Gastroesophageal sphincter (tissue), 4 donors: ENCODE data around the gene KRTAP5-3. TPM values are rescaled to one million over a fixed set of nuclear protein-coding genes. Genes with fewer than 3 reads are reported as not detected.
"Not testable (repeated sequence)": the region's sequence is repeated elsewhere in the genome, so short reads cannot be mapped to it uniquely, and the experiment has no call there.

ENCODE experiments used
- ATAC-seq: fragments of 150-250 bp; one replicate; pipeline ENCODE4 v1.9.1; 2016; ENCODE audit warnings: mild to moderate bottlenecking, moderate library complexity
- H3K27ac ChIP-seq, 4 donors: fragments of 200-600 bp; sonication (generic) in 3 of 4; 1 replicate in 3 of 4; 2 replicates in 1 of 4; pipeline ENCODE4 v1.5.1; 2016 to 2019
- H3K27me3 ChIP-seq: fragments of 200-600 bp; sonication (generic); one replicate; pipeline ENCODE4 v1.5.1; 2019
- H3K36me3 ChIP-seq, 2 donors: fragments of 200-600 bp; sonication (generic); one replicate each; pipeline ENCODE4 v1.5.1; 2019; ENCODE audit warnings: control low read depth in 1 of 2
- H3K4me1 ChIP-seq, 3 donors: fragments of 200-600 bp; sonication (generic); 1 replicate in 2 of 3; 2 replicates in 1 of 3; pipeline ENCODE4 v1.5.1; 2016 to 2019; ENCODE audit warnings: control low read depth in 2 of 3
- H3K4me3 ChIP-seq, 2 donors: fragments of 200-600 bp; sonication (generic); one replicate each; pipeline ENCODE4 v1.5.1; 2019; ENCODE audit warnings: mild to moderate bottlenecking in 1 of 2, moderate library complexity in 1 of 2
- H3K9me3 ChIP-seq, 3 donors: fragments of 200-600 bp; sonication (generic); one replicate each; pipeline ENCODE4 v1.5.1; 2017 to 2019; ENCODE audit warnings: control low read depth in 2 of 3
- EP300 ChIP-seq: sonication (generic); formaldehyde crosslinking; IDR thresholded peaks from one replicate; pipeline ENCODE4 v1.6.1; 2017; ENCODE audit warnings: antibody characterized with exemption, mild to moderate bottlenecking
- POLR2A ChIP-seq, 2 donors: fragments of 450-650 bp; IDR thresholded peaks; one replicate each; pipeline ENCODE4 v1.6.1; 2017; ENCODE audit warnings: antibody characterized with exemption in 2 of 2, mild to moderate bottlenecking in 2 of 2, moderate library complexity in 1 of 2
- POLR2AphosphoS5 ChIP-seq: sonication (generic); formaldehyde crosslinking; IDR thresholded peaks from one replicate; pipeline ENCODE4 v1.6.1; 2017; ENCODE audit warnings: antibody characterized with exemption
- WGBS, 2 donors: methylation state at CpG; one replicate each; pipeline ENCODE4 v1.1.5; 2018; ENCODE audit warnings: low coverage in 1 of 2; 5-methylcytosine and 5-hydroxymethylcytosine counted together
- total RNA-seq, 4 donors: library from RNA; depleted of rRNA; stranded (reverse); fragments of >200 nt; gene quantifications; one replicate each; pipeline ENCODE4 v1.1.0, GENCODE V29; 2016
- TF ChIP-seq, protein P1 (sequence below), 4 experiments: fragments of 200-600 bp in 2 of 4; fragments of 450-650 bp in 2 of 4; sonication (generic) in 1 of 4; IDR thresholded peaks; one replicate each; pipeline ENCODE4 v1.5.1; 2017 to 2019; ENCODE audit warnings: antibody characterized with exemption in 4 of 4, mild to moderate bottlenecking in 2 of 4, moderate library complexity in 2 of 4

KRTAP5-3 gene
- total RNA-seq, 4 donors from 2014 or later: not detected

DNA sequence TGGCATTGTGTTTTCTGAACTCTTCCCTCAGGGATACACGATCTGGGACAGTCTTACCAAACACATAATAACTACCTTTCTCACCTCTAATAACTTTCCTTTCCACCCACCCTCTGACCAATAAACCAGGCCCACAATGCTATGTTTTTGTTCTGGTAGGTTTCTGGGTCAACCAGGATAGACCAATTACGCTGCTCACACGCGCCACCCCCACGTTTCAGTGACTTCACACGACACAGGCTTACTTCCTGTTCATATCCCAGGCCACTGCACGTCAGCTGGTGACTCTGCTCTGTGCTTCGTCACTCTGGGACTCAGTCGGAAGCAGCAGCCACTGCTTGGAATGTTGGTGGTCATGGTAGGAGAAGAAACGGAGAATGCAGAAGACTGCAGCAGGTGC, 11.2 kb upstream of the KRTAP5-3 start:
- no peaks in the 10 kb centered on the region for H3K36me3 ChIP-seq
- H3K4me1 ChIP-seq: no peaks in the 10 kb centered on the region
- no peak overlapping the region for H3K27ac ChIP-seq
- H3K9me3 ChIP-seq: no peaks in the 10 kb centered on the region
- 34 to 60% methylated on average over 5 to 9 of the region's 10 CpGs for WGBS, 2 donors
- TF ChIP-seq POLR2AphosphoS5: no peak
- no peak for TF ChIP-seq POLR2A (IDR thresholded peaks at IDR 0.05)
- TF ChIP-seq, protein P1, sequence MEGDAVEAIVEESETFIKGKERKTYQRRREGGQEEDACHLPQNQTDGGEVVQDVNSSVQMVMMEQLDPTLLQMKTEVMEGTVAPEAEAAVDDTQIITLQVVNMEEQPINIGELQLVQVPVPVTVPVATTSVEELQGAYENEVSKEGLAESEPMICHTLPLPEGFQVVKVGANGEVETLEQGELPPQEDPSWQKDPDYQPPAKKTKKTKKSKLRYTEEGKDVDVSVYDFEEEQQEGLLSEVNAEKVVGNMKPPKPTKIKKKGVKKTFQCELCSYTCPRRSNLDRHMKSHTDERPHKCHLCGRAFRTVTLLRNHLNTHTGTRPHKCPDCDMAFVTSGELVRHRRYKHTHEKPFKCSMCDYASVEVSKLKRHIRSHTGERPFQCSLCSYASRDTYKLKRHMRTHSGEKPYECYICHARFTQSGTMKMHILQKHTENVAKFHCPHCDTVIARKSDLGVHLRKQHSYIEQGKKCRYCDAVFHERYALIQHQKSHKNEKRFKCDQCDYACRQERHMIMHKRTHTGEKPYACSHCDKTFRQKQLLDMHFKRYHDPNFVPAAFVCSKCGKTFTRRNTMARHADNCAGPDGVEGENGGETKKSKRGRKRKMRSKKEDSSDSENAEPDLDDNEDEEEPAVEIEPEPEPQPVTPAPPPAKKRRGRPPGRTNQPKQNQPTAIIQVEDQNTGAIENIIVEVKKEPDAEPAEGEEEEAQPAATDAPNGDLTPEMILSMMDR (IDR thresholded peaks at IDR 0.05): no peak
- TF ChIP-seq EP300: no peak
- no peak for ATAC-seq
- H3K27me3 ChIP-seq: peaks cover 72% of the 10 kb centered on the region
- H3K4me3 ChIP-seq: no peak overlapping the region

DNA sequence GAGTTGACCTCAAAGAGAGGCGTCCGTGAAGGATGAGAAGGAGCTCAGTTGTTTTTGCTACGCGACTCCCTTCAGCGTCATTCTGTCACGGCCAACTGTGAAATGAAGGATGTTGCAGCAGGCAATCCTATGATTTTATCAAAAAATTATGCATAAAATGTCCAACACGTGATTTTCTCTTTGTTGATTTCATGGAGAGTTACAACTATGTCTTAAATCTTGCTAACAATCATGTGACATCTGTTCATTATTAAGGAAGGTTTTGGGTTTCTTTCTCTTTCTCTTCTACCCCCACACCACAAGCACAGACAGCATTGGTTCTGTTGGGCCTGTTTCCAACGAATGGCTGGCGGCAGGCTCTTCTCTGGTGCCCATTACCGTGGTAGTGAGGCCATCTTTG, 10.0 kb upstream of the KRTAP5-3 start:
- H3K27me3 ChIP-seq: peaks cover 76% of the 10 kb centered on the region
- ATAC-seq: no peak
- H3K27ac ChIP-seq: no peak overlapping the region
- H3K9me3 ChIP-seq: no peaks in the 10 kb centered on the region
- TF ChIP-seq POLR2A (IDR thresholded peaks at IDR 0.05) (no peak), EP300 (no peak)
- no peaks in the 10 kb centered on the region for H3K4me1 ChIP-seq
- no peaks in the 10 kb centered on the region for H3K36me3 ChIP-seq
- WGBS, 2 donors: 66 to 67% methylated on average over 9 to 10 of the region's 10 CpGs
- no peak overlapping the region for H3K4me3 ChIP-seq

DNA sequence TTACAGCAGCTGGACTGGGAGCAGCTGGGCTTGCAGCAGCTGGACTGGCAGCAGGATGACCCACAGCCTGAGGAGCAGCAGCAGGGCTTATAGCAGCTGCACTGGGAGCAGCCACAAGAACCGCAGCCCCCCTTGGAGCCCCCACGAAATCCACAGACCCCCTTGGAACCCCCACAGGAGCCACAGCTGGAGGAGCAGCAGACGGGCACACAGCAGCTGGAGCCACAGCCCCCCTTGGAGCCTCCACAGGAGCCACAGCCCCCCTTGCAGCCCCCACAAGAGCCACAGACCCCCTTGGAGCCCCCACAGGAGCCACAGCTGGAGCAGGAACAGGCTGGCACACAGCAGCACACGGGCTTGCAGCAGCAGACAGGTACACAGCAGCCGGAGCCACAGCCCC, 362 bp downstream of the KRTAP5-3 start:
- H3K27me3 ChIP-seq: peaks cover 63% of the 10 kb centered on the region
- 40% methylated on average over 1 of the region's 5 CpGs; no CpG with 5 or more reads in 1 of the 2 donors for WGBS, 2 donors
- not testable (repeated sequence) for ATAC-seq, H3K4me1 ChIP-seq, H3K36me3 ChIP-seq, H3K4me3 ChIP-seq, H3K27ac ChIP-seq, H3K9me3 ChIP-seq

DNA sequence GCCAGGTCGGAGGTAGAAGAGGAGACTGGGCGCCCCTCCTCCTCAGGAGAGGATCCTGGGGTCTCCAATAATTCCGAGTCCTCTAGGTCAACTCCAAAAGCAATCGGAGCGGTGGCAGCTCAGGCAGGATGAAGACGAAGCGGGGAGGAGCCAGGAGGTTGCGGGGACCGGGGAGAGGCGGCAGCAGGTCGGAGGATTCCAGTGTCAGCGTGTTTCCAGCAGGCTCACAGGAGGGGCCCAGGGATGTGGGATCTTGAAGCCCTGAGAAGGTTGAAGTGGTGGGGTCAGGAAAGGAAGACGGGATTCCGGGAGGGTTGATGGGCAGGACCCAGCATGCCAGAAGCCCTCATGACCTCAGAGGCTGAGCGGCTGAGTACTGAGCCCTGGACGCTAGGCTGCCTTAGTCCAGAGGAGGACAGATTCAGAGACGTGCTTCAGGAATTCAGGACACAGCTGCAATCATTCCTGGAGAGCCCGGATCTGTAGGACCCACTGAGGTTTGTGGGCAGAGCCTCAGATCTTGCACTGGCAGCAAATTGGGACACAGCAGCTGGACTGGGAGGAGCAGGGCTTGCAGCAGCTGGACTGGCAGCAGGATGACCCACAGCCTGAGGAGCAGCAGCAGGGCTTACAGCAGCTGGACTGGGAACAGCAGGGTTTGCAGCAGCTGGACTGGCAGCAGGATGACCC, 962 bp downstream of the KRTAP5-3 start:
- H3K27ac ChIP-seq, H3K36me3 ChIP-seq, H3K9me3 ChIP-seq, H3K4me3 ChIP-seq, H3K4me1 ChIP-seq, ATAC-seq: not testable (repeated sequence)
- peaks cover 63% of the 10 kb centered on the region for H3K27me3 ChIP-seq
- 23 to 30% methylated on average over 6 to 15 of the region's 18 CpGs for WGBS, 2 donors

DNA sequence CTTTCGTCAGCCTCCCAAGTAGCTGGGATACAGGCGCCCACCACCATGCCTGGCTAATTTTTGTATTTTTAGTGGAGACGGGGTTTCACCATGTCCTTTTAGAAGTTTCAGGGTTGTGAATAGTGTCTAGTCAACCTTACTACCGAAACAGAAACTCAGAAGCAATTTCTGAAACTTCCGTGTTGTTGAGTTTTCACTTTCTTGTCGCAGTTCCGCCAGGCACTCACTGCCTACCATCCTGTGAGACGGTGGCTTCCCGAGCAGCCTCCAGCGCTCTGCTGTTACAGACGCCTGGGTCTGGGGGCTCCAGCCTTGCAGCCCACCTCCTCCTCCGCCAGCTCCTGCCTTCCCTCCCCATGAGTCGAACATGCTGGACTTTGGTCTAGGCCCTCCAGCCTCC, 2.3 kb downstream of the KRTAP5-3 start:
- H3K4me1 ChIP-seq, H3K36me3 ChIP-seq, H3K27ac ChIP-seq, H3K9me3 ChIP-seq, ATAC-seq, H3K4me3 ChIP-seq: not testable (repeated sequence)
- peaks cover 74% of the 10 kb centered on the region for H3K27me3 ChIP-seq
- WGBS, 2 donors: 76 to 83% methylated on average over 6 to 7 of the region's 13 CpGs

DNA sequence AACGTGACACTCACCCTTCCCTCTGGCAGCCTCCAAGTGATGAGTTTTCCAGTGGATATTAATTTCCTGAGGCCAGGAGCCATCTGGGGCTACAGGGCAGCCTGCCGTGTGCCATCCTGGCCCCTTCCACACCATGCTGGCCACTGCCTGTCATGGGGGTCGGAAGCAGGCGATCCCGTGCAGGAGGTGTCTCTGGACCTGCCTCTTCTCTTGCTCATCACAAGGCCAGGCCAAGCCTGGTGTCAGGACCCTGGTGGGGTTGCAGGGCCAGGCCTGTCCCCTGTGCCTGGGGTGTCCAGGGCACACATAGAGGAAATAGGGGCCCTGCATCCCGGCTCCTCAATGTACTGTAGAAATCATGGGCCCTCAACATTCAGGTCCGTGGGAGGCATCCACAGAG, 3.6 kb downstream of the KRTAP5-3 start:
- 100% methylated on average over 1 of the region's 7 CpGs; no CpG with 5 or more reads in 1 of the 2 donors for WGBS, 2 donors
- TF ChIP-seq POLR2A (IDR thresholded peaks at IDR 0.05): no peak
- TF ChIP-seq POLR2AphosphoS5: no peak
- TF ChIP-seq EP300: no peak
- TF ChIP-seq, protein P1 (IDR thresholded peaks at IDR 0.05): no peak
- Histone ChIP-seq H3K4me1 (no peaks in the 10 kb centered on the region), H3K4me3 (no peak overlapping the region), H3K27me3 (peaks cover 72% of the 10 kb centered on the region), H3K9me3 (no peaks in the 10 kb centered on the region), H3K27ac (no peak overlapping the region), H3K36me3 (no peaks in the 10 kb centered on the region)
- ATAC-seq: no peak

DNA sequence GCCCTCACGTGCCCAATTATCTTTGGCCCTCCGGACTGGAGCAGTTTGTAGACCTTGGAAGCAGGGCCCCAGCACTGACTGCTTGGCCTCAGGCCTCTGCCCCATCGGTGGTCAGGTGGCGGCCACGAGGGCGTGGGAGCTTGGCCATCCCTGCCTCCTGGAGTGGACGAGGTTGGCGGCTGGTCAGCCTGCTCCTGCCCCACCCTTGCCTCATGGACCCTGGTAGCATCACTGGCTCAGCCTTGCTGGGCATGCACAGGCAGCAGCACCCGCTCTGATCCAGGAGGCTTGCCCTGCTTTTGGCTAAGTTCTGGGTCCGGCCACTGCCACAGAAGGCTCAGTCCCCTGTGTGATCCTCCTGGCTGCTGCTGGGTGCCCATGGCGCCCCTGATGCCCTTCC, 4.1 kb downstream of the KRTAP5-3 start:
- Histone ChIP-seq H3K27ac (no peak overlapping the region), H3K36me3 (no peaks in the 10 kb centered on the region), H3K4me1 (no peaks in the 10 kb centered on the region), H3K4me3 (no peak overlapping the region), H3K9me3 (no peaks in the 10 kb centered on the region), H3K27me3 (peaks cover 70% of the 10 kb centered on the region)
- 88 to 93% methylated on average over 2 to 8 of the region's 11 CpGs for WGBS, 2 donors
- no peak for ATAC-seq
- TF ChIP-seq, protein P1 (IDR thresholded peaks at IDR 0.05): no peak
- TF ChIP-seq POLR2AphosphoS5: no peak
- TF ChIP-seq EP300: no peak
- TF ChIP-seq POLR2A (IDR thresholded peaks at IDR 0.05): no peak
